Stimulated activated naive B cell treated with anti-CD40 and anti-IgM and Interleukin-4, amounts not matched to agents 10 μg/mL and 1 μg/mL and 100 μg/mL, for 72 hours (primary cell): ENCODE measurements around the gene ZNF385C.
"Not testable (repeated sequence)": the region's sequence is repeated elsewhere in the genome, so short reads cannot be mapped to it uniquely, and the experiment has no call there.

Source experiments
- ATAC-seq, 2 donors: fragments of 150-1000 bp; cut with Tn5 transposase; replicated peaks; 2 replicates each; pipeline ENCODE4 v1.10.0; 2021; ENCODE audit warnings: moderate library complexity in 1 of 2
- DNase-seq: peaks from one replicate; pipeline ENCODE4 v3.0.0; 2021
- H3K27ac Mint-ChIP-seq: one replicate; pipeline ENCODE4 v1.8.0; 2022; ENCODE audit warnings: mild to moderate bottlenecking, mixed read lengths
- H3K27me3 Mint-ChIP-seq, 2 donors: one replicate each; pipeline ENCODE4 v1.8.0; 2022; ENCODE audit warnings: mixed read lengths in 2 of 2
- H3K36me3 Mint-ChIP-seq, 2 donors: one replicate each; pipeline ENCODE4 v1.8.0; 2022; ENCODE audit warnings: mixed read lengths in 2 of 2, mild to moderate bottlenecking in 1 of 2
- H3K4me1 Mint-ChIP-seq, 2 donors: one replicate each; pipeline ENCODE4 v1.8.0; 2022; ENCODE audit warnings: mixed read lengths in 2 of 2, mild to moderate bottlenecking in 1 of 2
- H3K4me3 Mint-ChIP-seq, 2 donors: one replicate each; pipeline ENCODE4 v1.8.0; 2022; ENCODE audit warnings: mild to moderate bottlenecking in 2 of 2, mixed read lengths in 2 of 2, moderate library complexity in 1 of 2
- H3K9me3 Mint-ChIP-seq, 2 donors: one replicate each; pipeline ENCODE4 v1.8.0; 2022; ENCODE audit warnings: mixed read lengths in 2 of 2, mild to moderate bottlenecking in 1 of 2

The ZNF385C gene

GRCh38 chr17:42025936-42026335, 72.3 kb downstream of the ZNF385C start:
- Mint-ChIP-seq H3K4me3 (no peak overlapping the region), H3K27ac (peak overlapping the region; percentile 47), H3K36me3 (peaks cover 34 to 50% of the 10 kb centered on the region in 2 donors), H3K4me1 (peaks cover 27 to 47% of the 10 kb centered on the region in 2 donors), H3K27me3 (peaks cover 0 to 14% of the 10 kb centered on the region in 2 donors), H3K9me3 (no peaks in the 10 kb centered on the region)
- ATAC-seq (no peak), DNase-seq (no peak)

DNA sequence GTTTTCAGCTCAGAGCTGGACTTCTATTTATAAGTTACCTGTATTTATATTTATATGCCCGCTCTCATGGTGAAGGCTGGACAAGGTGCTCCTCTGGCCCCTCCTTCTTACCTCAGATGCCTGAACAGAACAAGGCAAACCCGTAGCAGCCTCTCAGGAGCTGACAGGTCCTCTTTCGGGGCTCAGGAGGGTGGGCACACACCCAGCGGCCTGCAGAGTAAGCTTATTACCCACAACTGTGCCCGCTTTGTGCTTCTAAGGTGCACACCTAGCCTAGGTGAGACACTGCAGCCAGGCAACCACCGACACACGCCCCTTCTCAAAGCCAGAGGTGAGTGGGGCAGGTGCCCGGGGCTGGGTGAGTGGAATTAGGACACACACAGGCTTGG, 73.1 kb downstream of the ZNF385C start:
- DNase-seq: no peak
- H3K9me3 Mint-ChIP-seq: no peaks in the 10 kb centered on the region
- H3K4me1 Mint-ChIP-seq: peaks cover 27 to 50% of the 10 kb centered on the region in 2 donors
- H3K27me3 Mint-ChIP-seq: peaks cover 0 to 14% of the 10 kb centered on the region in 2 donors
- H3K36me3 Mint-ChIP-seq: peaks cover 34 to 50% of the 10 kb centered on the region in 2 donors
- no peak for ATAC-seq
- peak overlapping the region; percentile 90 for H3K27ac Mint-ChIP-seq
- H3K4me3 Mint-ChIP-seq: peak overlapping the region; percentile 62 to 63

- no peak for ATAC-seq
- Mint-ChIP-seq H3K36me3 (peaks cover 37 to 52% of the 10 kb centered on the region in 2 donors), H3K4me1 (peaks cover 35 to 61% of the 10 kb centered on the region in 2 donors), H3K9me3 (peaks cover 1 to 3% of the 10 kb centered on the region in 2 donors), H3K4me3 (no peak overlapping the region), H3K27ac (peak overlapping the region; percentile 90), H3K27me3 (peaks cover 0 to 12% of the 10 kb centered on the region in 2 donors)
- DNase-seq: no peak
Observed at GRCh38 chr17:42023524-42024349, 74.5 kb downstream of the ZNF385C start.

- peak overlapping the region; percentile 87 to 91 for H3K4me3 Mint-ChIP-seq
- peak overlapping the region; percentile 90 for H3K27ac Mint-ChIP-seq
- not testable (repeated sequence) for H3K27me3 Mint-ChIP-seq, DNase-seq, ATAC-seq, H3K9me3 Mint-ChIP-seq
- H3K36me3 Mint-ChIP-seq: peaks cover 36 to 47% of the 10 kb centered on the region in 2 donors
- H3K4me1 Mint-ChIP-seq: peaks cover 41 to 79% of the 10 kb centered on the region in 2 donors
Observed at GRCh38 chr17:42020845-42021244, 77.4 kb downstream of the ZNF385C start.

DNA sequence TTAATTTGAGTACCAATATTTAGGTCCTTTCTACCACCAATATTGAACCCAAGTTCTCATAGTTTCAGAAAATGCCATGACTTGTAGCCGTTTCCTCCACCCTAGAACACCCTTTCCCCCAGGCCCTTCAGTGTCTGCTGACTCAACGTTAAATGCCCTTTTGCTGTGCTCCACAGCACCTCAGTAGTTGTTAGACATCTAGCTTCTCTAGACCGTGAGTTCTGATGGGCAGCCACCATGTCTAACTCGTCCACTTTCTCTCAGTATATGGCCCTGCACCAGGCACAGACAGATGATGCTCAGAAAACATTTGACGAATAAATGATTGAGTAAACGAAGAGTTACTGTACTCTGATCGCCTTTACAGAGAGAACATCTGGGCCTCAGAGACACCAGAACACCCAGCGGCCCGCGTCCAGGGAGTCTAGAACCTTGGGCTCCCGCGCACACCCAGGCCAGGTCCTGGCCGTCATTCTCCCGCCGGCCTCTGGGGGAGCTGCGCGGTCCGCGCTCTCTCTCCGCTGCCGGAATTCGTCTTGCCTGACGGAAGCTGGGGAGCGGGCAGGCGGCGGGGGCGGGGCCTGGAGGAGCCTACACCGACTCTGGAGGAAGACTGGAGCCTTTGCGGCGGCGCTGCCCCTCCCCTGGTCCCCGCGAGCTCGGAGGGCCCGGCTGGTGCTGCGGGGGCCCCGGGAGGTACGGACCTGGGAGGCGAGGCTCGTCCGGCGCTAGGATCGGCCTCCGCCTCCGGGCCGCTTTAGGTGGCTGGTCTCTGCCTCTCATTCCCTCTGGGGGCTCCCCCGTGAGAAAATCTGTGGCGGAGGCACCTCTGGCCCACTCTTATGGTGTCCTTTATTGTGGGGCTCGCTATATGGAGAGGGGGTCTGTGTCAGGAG, 78.5 kb downstream of the ZNF385C start, which contains the start of gene NKIRAS2:
TSS of gene NKIRAS2 (plus strand) at position 582 of the 896 bp plus-strand sequence. CDS start 1,488 bp downstream, outside the sequence.
- DNase-seq: peak; percentile 91
- Mint-ChIP-seq H3K27ac (peak within 1 kb of the TSS; percentile 90), H3K36me3 (peaks cover 35 to 44% of the 10 kb centered on the region in 2 donors), H3K4me1 (peaks cover 40 to 79% of the 10 kb centered on the region in 2 donors), H3K27me3 (no peaks in the 10 kb centered on the region), H3K4me3 (peak within 1 kb of the TSS; percentile 94 to 100), H3K9me3 (peaks cover 3% of the 10 kb centered on the region in 2 donors)
- peak; percentile 69 to 73 for ATAC-seq

DNA sequence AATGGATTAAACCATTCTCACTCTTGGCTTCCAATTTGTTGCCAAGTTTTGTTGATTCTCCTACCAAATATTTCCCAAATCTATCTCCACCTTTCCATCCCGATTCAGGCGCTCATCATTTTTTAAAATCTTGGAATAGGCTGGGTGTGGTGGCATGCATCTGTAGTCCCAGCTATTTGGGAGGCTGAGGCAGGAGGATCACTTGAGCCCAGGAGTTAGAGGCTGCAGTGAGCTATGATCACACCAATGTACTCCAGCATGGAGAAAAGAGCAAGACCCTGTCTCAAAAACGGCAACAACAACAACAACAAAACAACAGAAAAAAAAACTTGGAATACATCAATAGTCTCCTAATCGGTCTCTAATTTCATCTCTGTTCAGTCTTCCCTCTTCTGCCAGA, 79.3 kb downstream of the ZNF385C start:
- peaks cover 27 to 37% of the 10 kb centered on the region in 2 donors for H3K36me3 Mint-ChIP-seq
- H3K27ac Mint-ChIP-seq: peak overlapping the region; percentile 20
- peak overlapping the region; percentile 94 to 100 for H3K4me3 Mint-ChIP-seq
- H3K9me3 Mint-ChIP-seq: peaks cover 3% of the 10 kb centered on the region in 2 donors
- H3K27me3 Mint-ChIP-seq: no peaks in the 10 kb centered on the region
- DNase-seq (no peak), ATAC-seq (no peak)
- H3K4me1 Mint-ChIP-seq: peaks cover 33 to 76% of the 10 kb centered on the region in 2 donors

DNA sequence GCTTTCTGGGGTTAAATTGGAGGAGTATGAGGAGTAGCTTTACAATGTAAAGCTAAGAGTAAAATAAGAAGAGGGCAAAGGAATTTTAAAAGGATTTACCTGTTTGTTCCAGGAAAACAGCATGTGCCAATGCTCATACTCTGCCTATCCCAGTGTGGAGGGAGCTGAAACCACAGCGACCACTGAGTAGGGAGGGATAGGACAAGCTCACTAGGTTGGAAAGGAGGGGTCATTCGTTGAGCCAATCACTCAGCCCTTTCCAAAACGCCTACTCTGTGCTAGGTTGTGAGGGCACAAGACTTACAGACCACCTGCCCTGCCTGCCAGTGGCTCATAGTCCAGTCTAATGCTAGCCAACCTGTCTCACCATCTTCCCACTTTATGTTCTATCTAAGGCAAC, 79.9 kb downstream of the ZNF385C start:
- Mint-ChIP-seq H3K4me1 (peaks cover 31 to 76% of the 10 kb centered on the region in 2 donors), H3K27me3 (no peaks in the 10 kb centered on the region), H3K27ac (peak overlapping the region; percentile 100), H3K36me3 (peaks cover 22 to 31% of the 10 kb centered on the region in 2 donors), H3K4me3 (peak overlapping the region; percentile 94 to 100), H3K9me3 (peaks cover 3% of the 10 kb centered on the region in 2 donors)
- no peak for ATAC-seq
- no peak for DNase-seq

GRCh38 chr17:42017866-42018200, 80.4 kb downstream of the ZNF385C start:
- H3K27ac Mint-ChIP-seq: peak overlapping the region; percentile 100
- no peaks in the 10 kb centered on the region for H3K27me3 Mint-ChIP-seq
- peaks cover 21 to 32% of the 10 kb centered on the region in 2 donors for H3K36me3 Mint-ChIP-seq
- H3K4me3 Mint-ChIP-seq: peak overlapping the region; percentile 94 to 100
- H3K4me1 Mint-ChIP-seq: peaks cover 34 to 77% of the 10 kb centered on the region in 2 donors
- ATAC-seq (peak; percentile 27 to 32), DNase-seq (no peak)
- H3K9me3 Mint-ChIP-seq: peaks cover 3% of the 10 kb centered on the region in 2 donors

GRCh38 chr17:42016941-42017865, 81.1 kb downstream of the ZNF385C start, which contains the start of gene DNAJC7:
TSS of gene DNAJC7 (minus strand) at chr17:42017439. CDS start at chr17:42017416, 23 bp downstream.
- Mint-ChIP-seq H3K27me3 (no peaks in the 10 kb centered on the region), H3K27ac (peak within 1 kb of the TSS; percentile 100), H3K9me3 (peaks cover 3% of the 10 kb centered on the region in 2 donors), H3K4me1 (peaks cover 32 to 76% of the 10 kb centered on the region in 2 donors), H3K4me3 (peak within 1 kb of the TSS; percentile 94 to 100), H3K36me3 (peaks cover 17 to 29% of the 10 kb centered on the region in 2 donors)
- ATAC-seq (peak; percentile 93 to 94), DNase-seq (peak; percentile 87)

- Mint-ChIP-seq H3K36me3 (peaks cover 21 to 27% of the 10 kb centered on the region in 2 donors), H3K4me3 (peak overlapping the region; percentile 94 to 100), H3K4me1 (peaks cover 32 to 79% of the 10 kb centered on the region in 2 donors), H3K9me3 (peaks cover 3% of the 10 kb centered on the region in 2 donors), H3K27ac (peak overlapping the region; percentile 100), H3K27me3 (no peaks in the 10 kb centered on the region)
- ATAC-seq (no peak), DNase-seq (no peak)
Observed at GRCh38 chr17:42016411-42016831, 81.9 kb downstream of the ZNF385C start.

GRCh38 chr17:42013740-42014139, 84.5 kb downstream of the ZNF385C start:
- not testable (repeated sequence) for H3K27ac Mint-ChIP-seq, H3K27me3 Mint-ChIP-seq, H3K4me3 Mint-ChIP-seq, DNase-seq, H3K9me3 Mint-ChIP-seq, ATAC-seq
- peaks cover 30 to 85% of the 10 kb centered on the region in 2 donors for H3K4me1 Mint-ChIP-seq
- peaks cover 25 to 34% of the 10 kb centered on the region in 2 donors for H3K36me3 Mint-ChIP-seq

DNA sequence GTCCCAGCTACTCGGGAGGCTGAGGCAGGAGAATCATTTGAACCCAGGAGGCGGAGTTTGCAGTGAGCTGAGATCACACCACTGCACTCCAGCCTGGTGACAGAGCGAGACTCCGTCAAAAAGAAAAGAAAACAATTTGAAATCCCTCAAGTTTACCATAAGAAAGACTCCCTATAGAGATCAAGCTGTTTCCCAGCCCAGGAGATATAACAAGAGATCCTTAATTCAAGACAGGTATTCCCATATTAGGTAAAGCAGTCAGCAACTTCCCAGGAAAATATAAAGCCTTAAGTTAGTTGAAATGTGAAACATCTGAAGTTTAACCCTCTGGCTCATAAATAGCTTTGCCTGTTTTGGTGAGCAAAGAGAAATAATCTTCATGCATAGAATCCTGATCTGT, 85.9 kb downstream of the ZNF385C start:
- Mint-ChIP-seq H3K4me1 (peaks cover 23 to 73% of the 10 kb centered on the region in 2 donors), H3K36me3 (peaks cover 25 to 34% of the 10 kb centered on the region in 2 donors)
- not testable (repeated sequence) for H3K4me3 Mint-ChIP-seq, H3K27ac Mint-ChIP-seq, ATAC-seq, H3K9me3 Mint-ChIP-seq, H3K27me3 Mint-ChIP-seq, DNase-seq

DNA sequence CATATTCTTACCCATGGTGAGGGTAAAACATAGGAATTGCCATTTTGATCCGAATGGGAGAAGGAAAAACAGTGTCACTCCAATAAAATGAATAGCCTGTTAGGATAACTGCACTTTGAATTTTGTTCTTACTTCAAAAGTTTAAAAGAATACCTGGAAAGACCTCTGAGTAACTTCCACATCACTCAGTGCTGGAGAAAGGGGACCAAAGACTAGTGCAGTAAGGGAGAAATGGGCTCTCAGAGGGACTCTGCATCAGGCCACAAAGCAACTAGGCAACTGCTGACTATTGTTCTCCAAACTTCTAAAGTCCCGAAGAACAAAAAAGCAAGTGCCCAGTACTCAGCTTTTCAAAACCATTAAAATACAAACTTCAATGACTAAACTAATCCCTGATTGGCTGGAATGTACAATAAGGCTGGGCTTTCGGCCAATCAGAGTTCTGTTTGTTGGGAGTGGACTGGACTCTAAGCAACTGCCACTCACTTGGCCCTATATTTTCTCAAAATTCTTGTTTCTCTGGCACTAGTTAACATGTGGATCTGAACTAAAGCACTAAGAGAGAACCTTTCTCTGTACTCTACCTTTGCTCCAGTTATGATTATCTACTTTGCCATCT, 87.3 kb downstream of the ZNF385C start:
- H3K4me1 Mint-ChIP-seq: peaks cover 23 to 68% of the 10 kb centered on the region in 2 donors
- DNase-seq: no peak

More for the DNA sequence above, 87.3 kb downstream of the ZNF385C start:
- peaks cover 20 to 28% of the 10 kb centered on the region in 2 donors for H3K36me3 Mint-ChIP-seq
- no peak for ATAC-seq
- H3K9me3 Mint-ChIP-seq: no peaks in the 10 kb centered on the region
- no peaks in the 10 kb centered on the region for H3K27me3 Mint-ChIP-seq
- H3K27ac Mint-ChIP-seq: peak overlapping the region; percentile 53
- H3K4me3 Mint-ChIP-seq: no peak overlapping the region
